ENCODE data around the gene DNAJA3. TPM values are rescaled to one million over a fixed set of nuclear protein-coding genes. Genes with fewer than 3 reads are reported as not detected.

The DNAJA3 gene
- total RNA-seq, 1 experiment from 2014 or later: 101 TPM

DNA sequence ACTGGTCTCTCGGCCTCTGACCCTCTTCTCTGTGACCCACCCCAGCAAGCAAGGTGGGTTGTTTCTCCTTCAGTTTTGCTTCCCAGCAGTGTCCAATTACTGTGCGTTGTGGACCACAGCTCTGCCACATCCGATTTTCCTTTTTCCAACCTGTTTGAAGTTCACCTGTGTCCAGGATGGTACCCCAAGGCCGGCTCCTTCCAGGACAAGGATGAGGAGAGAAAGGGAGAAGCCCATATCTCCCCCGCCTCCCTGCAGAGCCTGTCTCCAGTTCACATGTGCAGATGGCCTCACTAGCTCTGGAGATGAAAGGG is 35.2 kb downstream of the DNAJA3 start:
- POLR2A ChIA-PET (ENCODE audit: low non-redundant PET): no interaction called here
- BruUV-seq (replicated peaks): no TSS peak
- TF ChIP-seq EZH2 (IDR thresholded peaks at IDR 0.05; ENCODE audit: borderline replicate concordance, low read depth, low read length, poor library complexity, severe bottlenecking): no peak
- TF ChIP-seq, protein P1, sequence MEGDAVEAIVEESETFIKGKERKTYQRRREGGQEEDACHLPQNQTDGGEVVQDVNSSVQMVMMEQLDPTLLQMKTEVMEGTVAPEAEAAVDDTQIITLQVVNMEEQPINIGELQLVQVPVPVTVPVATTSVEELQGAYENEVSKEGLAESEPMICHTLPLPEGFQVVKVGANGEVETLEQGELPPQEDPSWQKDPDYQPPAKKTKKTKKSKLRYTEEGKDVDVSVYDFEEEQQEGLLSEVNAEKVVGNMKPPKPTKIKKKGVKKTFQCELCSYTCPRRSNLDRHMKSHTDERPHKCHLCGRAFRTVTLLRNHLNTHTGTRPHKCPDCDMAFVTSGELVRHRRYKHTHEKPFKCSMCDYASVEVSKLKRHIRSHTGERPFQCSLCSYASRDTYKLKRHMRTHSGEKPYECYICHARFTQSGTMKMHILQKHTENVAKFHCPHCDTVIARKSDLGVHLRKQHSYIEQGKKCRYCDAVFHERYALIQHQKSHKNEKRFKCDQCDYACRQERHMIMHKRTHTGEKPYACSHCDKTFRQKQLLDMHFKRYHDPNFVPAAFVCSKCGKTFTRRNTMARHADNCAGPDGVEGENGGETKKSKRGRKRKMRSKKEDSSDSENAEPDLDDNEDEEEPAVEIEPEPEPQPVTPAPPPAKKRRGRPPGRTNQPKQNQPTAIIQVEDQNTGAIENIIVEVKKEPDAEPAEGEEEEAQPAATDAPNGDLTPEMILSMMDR (conservative IDR thresholded peaks at IDR 0.05; ENCODE audit: low read depth, low read length): no peak

DNA sequence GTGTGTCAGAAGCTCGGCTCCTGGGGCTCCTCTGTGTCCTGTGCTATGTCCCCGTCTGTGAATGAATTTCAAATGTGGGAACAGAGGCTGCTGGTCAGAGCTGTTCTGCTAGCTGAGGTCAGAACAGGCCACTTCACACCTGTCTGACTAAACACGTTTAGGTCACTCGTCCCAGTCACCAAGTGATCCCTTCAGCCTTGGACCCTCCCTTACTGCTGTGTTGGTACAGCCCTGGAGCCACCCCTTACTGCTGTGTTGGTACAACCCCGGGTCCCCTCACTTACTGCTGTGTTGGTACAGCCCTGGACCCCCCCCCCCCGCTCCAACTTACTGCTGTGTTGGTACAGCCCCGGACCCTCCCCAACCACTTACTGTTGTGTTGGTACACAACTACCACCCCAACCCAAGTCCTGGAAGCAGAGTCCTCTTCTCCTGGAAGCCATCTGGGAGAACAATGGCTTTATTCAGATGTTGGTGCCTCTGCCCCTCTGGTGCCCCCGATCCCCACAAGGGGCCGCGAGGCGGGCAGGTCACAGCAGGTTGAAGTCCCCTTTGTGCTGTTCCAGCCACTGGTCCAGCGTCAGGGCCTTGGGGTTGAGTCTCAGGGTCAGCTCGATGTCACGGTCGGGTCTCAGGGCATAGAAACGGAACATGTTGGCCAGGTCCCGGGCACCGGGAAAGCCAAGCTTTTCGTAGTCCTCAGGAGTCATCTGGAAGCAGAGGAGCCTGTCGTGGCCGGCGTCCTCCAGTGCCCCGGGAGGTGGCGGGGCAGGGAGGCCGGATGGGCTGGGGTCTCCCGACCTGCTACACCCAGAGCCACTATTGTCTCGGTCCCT is 35.8 kb downstream of the DNAJA3 start:
- Histone ChIP-seq H3K27me3 (replicated peaks; ENCODE audit: insufficient read depth, low read depth, low read length, poor library complexity) (no peaks in the 10 kb centered on the region), H3K4me1 (ENCODE audit: insufficient read depth, low read length, poor library complexity, severe bottlenecking) (no peaks in the 10 kb centered on the region), H3K27ac (ENCODE audit: low read depth, low read length, poor library complexity, severe bottlenecking) (peak overlapping the region; percentile 59), H3K4me3 (ENCODE audit: low read depth, low read length, poor library complexity, severe bottlenecking) (no peak overlapping the region), H3K36me3 (ENCODE audit: insufficient read depth, low read length, poor library complexity, severe bottlenecking) (peaks cover 57% of the 10 kb centered on the region), H3K9me3 (ENCODE audit: low read depth, low read length, poor library complexity, severe bottlenecking) (no peaks in the 10 kb centered on the region)
- DNase-seq (ENCODE audit: low spot score): peak; percentile 37
- no peak for TF ChIP-seq EZH2 (IDR thresholded peaks at IDR 0.05; ENCODE audit: borderline replicate concordance, low read depth, low read length, poor library complexity, severe bottlenecking)
- TF ChIP-seq, protein P1 (conservative IDR thresholded peaks at IDR 0.05; ENCODE audit: low read depth, low read length): no peak
- BruUV-seq (replicated peaks): no TSS peak
- ChIA-PET CTCF (no interaction called here), POLR2A (ENCODE audit: low non-redundant PET) (no interaction called here)
- intact Hi-C loops (cut with micrococcal nuclease; ENCODE audit: unreplicated experiment): no loop called here

More for the DNA sequence above, 35.2 kb downstream of the DNAJA3 start:
- Histone ChIP-seq H3K27ac (ENCODE audit: low read depth, low read length, poor library complexity, severe bottlenecking) (peak overlapping the region; percentile 59), H3K4me3 (ENCODE audit: low read depth, low read length, poor library complexity, severe bottlenecking) (no peak overlapping the region), H3K9me3 (ENCODE audit: low read depth, low read length, poor library complexity, severe bottlenecking) (no peaks in the 10 kb centered on the region), H3K36me3 (ENCODE audit: insufficient read depth, low read length, poor library complexity, severe bottlenecking) (peaks cover 57% of the 10 kb centered on the region), H3K4me1 (ENCODE audit: insufficient read depth, low read length, poor library complexity, severe bottlenecking) (no peaks in the 10 kb centered on the region), H3K27me3 (replicated peaks; ENCODE audit: insufficient read depth, low read depth, low read length, poor library complexity) (no peaks in the 10 kb centered on the region)
- CTCF ChIA-PET: interaction anchor here (0.7 kb wide), 1 partner anchor 25 kb away, joined by 11 read pairs; no protein-coding TSS in a partner anchor
- intact Hi-C loops (cut with micrococcal nuclease; ENCODE audit: unreplicated experiment): no loop called here
- DNase-seq (ENCODE audit: low spot score): no peak

DNA sequence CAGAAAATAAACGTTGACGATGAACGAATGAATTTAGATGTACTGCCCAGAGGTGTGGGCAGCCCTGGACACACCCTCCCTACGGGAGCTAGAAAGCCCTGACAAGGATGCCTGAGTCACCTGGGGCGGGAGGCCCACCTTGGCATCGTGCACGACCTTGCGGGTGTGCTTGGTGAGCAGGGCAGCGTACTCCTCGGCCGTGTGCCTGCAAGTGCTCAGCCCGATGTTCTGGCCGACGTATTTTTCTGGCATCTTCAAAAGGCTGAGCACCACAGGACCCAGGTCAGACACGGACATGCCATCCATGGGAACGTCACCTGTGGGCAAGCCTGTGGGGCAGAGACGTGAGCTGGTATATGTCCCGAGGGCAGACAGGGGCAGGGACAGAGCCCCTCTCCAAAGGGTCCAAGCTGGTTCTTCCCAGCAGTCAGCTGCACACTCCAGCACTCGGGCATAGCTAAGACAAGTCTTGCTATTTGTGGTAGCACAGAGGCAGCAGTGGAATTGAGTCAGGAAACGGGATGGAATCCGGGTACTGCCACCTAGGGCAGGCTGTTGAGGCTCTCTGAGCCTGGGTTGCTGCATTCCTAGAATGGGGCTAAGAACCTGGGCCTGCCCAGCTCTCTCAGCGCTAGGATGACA is 38.0 kb downstream of the DNAJA3 start:
- no peak for DNase-seq (ENCODE audit: low spot score)
- Histone ChIP-seq H3K27me3 (replicated peaks; ENCODE audit: insufficient read depth, low read depth, low read length, poor library complexity) (no peaks in the 10 kb centered on the region), H3K36me3 (ENCODE audit: insufficient read depth, low read length, poor library complexity, severe bottlenecking) (peaks cover 58% of the 10 kb centered on the region), H3K9me3 (ENCODE audit: low read depth, low read length, poor library complexity, severe bottlenecking) (no peaks in the 10 kb centered on the region), H3K4me1 (ENCODE audit: insufficient read depth, low read length, poor library complexity, severe bottlenecking) (no peaks in the 10 kb centered on the region), H3K27ac (ENCODE audit: low read depth, low read length, poor library complexity, severe bottlenecking) (no peak overlapping the region), H3K4me3 (ENCODE audit: low read depth, low read length, poor library complexity, severe bottlenecking) (no peak overlapping the region)
- BruUV-seq (replicated peaks): no TSS peak
- ChIA-PET POLR2A (ENCODE audit: low non-redundant PET) (interaction anchor here (0.6 kb wide), 1 partner anchor 12 kb away, joined by 18 read pairs; no protein-coding TSS in a partner anchor), CTCF (no interaction called here)
- intact Hi-C loops (cut with micrococcal nuclease; ENCODE audit: unreplicated experiment): no loop called here
- TF ChIP-seq, protein P1 (conservative IDR thresholded peaks at IDR 0.05; ENCODE audit: low read depth, low read length): no peak
- TF ChIP-seq EZH2 (IDR thresholded peaks at IDR 0.05; ENCODE audit: borderline replicate concordance, low read depth, low read length, poor library complexity, severe bottlenecking): no peak
